ENCODE measurements around the gene ZNF599.
A peak's percentile ranks its signal among the peaks of the same experiment; 100 is the strongest.

The ZNF599 gene

DNA sequence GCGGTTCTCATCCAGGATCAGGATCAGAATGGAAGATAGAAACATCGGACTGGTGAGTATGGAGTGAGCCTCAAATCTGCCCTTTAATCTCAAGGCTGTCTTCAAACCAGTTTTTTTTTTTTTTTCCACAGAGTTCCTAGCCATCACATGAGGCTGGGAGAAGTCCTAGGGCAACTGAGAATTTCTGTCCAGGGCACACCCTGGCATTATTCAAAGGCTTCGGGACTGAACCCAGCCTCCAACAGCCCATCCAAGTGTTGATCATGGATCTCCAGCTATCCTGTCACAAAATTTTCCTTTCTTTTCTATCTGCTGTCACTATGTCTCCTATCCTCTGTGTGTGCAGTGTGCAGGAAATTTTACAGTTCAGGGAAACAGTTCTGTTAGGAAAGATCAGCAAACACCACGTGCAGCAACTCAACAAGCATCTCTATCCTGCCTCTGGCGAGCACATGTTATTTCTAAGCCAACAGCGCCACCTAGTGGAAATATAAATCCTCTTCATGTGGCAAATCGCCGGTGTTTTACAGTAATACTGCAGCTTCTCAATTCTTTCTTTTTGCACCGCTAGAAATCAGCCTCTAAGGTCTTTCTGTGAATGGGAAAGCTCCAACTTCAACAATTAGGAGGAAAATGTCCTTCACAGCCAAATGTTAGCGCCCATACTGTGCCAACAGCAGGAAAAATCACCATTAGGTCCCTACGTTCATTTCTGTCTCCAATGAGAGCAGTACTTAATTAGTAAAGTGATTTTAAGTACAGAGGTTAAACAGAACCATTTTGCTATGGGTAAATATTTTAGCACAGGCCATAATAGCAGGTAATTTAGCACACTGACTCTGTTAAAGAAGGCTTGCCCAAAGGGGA is 60.4 kb downstream of the ZNF599 start:
- Histone ChIP-seq H3K79me2 (ENCODE audit: insufficient read depth, low read length) (no peaks in the 10 kb centered on the region), H3K9me2 (replicated peaks; ENCODE audit: low read depth, low read length) (no peaks in the 10 kb centered on the region), H3K27me3 (ENCODE audit: insufficient read depth, low read length, poor library complexity, severe bottlenecking) (no peaks in the 10 kb centered on the region), H3K4me3 (ENCODE audit: low read length, poor library complexity, severe bottlenecking) (no peak overlapping the region), H3F3A (ENCODE audit: low read depth) (no peaks in the 10 kb centered on the region), H2AFZ (ENCODE audit: low read length) (no peak overlapping the region), H3K4me1 (ENCODE audit: insufficient read depth, low read length, poor library complexity, severe bottlenecking) (no peaks in the 10 kb centered on the region), H3K4me2 (ENCODE audit: low read depth, low read length, poor library complexity, severe bottlenecking) (no peak overlapping the region), H3K36me3 (ENCODE audit: insufficient read depth, low read length) (no peaks in the 10 kb centered on the region), H4K20me1 (ENCODE audit: insufficient read depth, low read length, poor library complexity, severe bottlenecking) (no peaks in the 10 kb centered on the region), H3K9me3 (ENCODE audit: insufficient read depth, low read depth, low read length) (peaks cover 6% of the 10 kb centered on the region; the same call in 1 of the 2 replicates), H3K9ac (ENCODE audit: low read depth, low read length, poor library complexity, severe bottlenecking) (no peak overlapping the region)
- TF ChIP-seq EZH2phosphoT487 (IDR thresholded peaks at IDR 0.05; ENCODE audit: borderline replicate concordance) (no peak), CTCF (conservative IDR thresholded peaks at IDR 0.05; ENCODE audit: low read length) (peak; percentile 79)

DNA sequence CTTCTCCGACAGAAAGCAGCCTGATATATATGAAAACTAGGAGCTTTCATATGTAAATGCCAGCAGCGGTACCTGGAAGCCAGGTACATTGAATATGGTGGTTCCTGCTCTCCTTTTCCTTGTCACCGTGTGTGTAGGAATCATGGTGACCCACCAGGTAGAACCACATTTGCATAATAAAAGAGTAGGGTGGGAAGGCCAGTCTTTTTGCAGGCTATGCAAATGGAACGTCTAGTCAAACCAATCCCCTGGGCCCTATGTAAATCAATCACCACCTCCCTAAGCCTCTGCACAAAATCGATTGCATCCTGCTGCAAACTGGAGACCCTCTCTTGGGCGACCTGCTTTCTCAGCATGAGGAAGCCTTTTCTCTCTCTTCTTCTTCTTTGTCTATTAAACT is 61.1 kb downstream of the ZNF599 start:
- Histone ChIP-seq H3K4me3 (ENCODE audit: low read length, poor library complexity, severe bottlenecking) (no peak overlapping the region), H3K9ac (ENCODE audit: low read depth, low read length, poor library complexity, severe bottlenecking) (no peak overlapping the region), H3K4me2 (ENCODE audit: low read depth, low read length, poor library complexity, severe bottlenecking) (no peak overlapping the region), H3K9me2 (replicated peaks; ENCODE audit: low read depth, low read length) (no peaks in the 10 kb centered on the region), H4K20me1 (ENCODE audit: insufficient read depth, low read length, poor library complexity, severe bottlenecking) (no peaks in the 10 kb centered on the region), H3K9me3 (ENCODE audit: insufficient read depth, low read depth, low read length) (peaks cover 6% of the 10 kb centered on the region; the same call in 1 of the 2 replicates), H2AFZ (ENCODE audit: low read length) (no peak overlapping the region), H3K36me3 (ENCODE audit: insufficient read depth, low read length) (no peaks in the 10 kb centered on the region), H3F3A (ENCODE audit: low read depth) (no peaks in the 10 kb centered on the region), H3K4me1 (ENCODE audit: insufficient read depth, low read length, poor library complexity, severe bottlenecking) (no peaks in the 10 kb centered on the region), H3K79me2 (ENCODE audit: insufficient read depth, low read length) (no peaks in the 10 kb centered on the region), H3K27me3 (ENCODE audit: insufficient read depth, low read length, poor library complexity, severe bottlenecking) (no peaks in the 10 kb centered on the region)
- no peak for TF ChIP-seq EZH2phosphoT487 (IDR thresholded peaks at IDR 0.05; ENCODE audit: borderline replicate concordance)
- no peak for TF ChIP-seq CTCF (conservative IDR thresholded peaks at IDR 0.05; ENCODE audit: low read length)

Measured in Loucy (cell line).